Measurements from ENCODE around the gene SMIM33. TPM values are rescaled to one million over a fixed set of nuclear protein-coding genes. Genes with fewer than 3 reads are reported as not detected.

The SMIM33 gene
- total and polyA plus RNA-seq, 9 donors: 0.05 to 0.16 TPM; not detected in 7

DNA sequence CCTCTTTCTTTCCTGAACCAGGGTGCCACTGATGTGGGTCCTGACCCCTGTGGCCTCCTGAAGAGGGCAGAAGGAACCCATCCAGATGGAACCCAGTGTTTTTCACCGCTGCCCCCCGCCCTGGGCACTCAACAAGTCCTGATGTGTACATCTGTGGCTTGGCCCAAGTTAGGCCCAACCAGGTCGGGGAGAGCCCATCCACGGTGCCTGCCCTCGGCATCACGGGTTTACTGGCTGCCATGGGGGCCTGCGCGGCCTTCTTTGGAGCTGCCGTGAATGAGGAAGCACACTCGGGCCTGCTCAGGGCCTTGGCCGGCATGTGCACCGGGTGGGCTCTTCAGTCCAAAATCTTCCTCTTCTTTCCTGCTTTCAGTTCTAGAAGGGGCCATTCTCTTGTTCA, 14.0 kb upstream of the SMIM33 start:
- no peak overlapping the region for H3K4me3 ChIP-seq (ENCODE audit: low read length)
- H3K27ac ChIP-seq (ENCODE audit: low read length): no peak overlapping the region
- no peaks in the 10 kb centered on the region for H3K27me3 ChIP-seq (ENCODE audit: control insufficient read depth, insufficient read depth, low read length)
- no peak for DNase-seq
- H3K36me3 ChIP-seq (ENCODE audit: control insufficient read depth, insufficient read depth, low read length): no peaks in the 10 kb centered on the region
- 84% methylated on average over 12 of the region's 12 CpGs for WGBS (ENCODE audit: insufficient coverage)
- H3K4me1 ChIP-seq (ENCODE audit: control insufficient read depth, insufficient read depth, low read length): peaks cover 3% of the 10 kb centered on the region
- H3K9me3 ChIP-seq (replicated peaks; ENCODE audit: control insufficient read depth, low read depth, low read length): no peaks in the 10 kb centered on the region

DNA sequence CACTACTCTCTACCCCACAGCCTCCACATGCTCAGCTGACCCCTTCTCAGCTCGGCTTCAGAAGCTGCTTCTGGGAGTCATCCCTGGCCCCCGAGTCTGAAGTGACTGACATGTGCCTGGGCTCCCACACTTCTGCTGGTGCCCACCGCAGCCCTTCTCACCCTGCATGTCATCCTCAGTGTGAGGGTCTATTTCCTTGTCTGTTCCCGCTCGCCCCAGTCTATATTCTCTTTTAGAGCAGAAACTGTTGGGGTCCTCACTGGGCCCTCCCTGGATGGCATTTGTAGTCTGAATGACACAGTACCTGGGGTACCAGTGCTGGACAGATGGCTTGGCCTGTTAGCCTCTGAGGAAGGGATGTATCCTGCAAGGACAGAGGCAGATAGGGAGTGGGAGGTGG, 13.6 kb upstream of the SMIM33 start:
- Histone ChIP-seq H3K9me3 (replicated peaks; ENCODE audit: control insufficient read depth, low read depth, low read length) (no peaks in the 10 kb centered on the region), H3K27me3 (ENCODE audit: control insufficient read depth, insufficient read depth, low read length) (no peaks in the 10 kb centered on the region), H3K4me3 (ENCODE audit: low read length) (no peak overlapping the region), H3K4me1 (ENCODE audit: control insufficient read depth, insufficient read depth, low read length) (peaks cover 3% of the 10 kb centered on the region), H3K36me3 (ENCODE audit: control insufficient read depth, insufficient read depth, low read length) (no peaks in the 10 kb centered on the region), H3K27ac (ENCODE audit: low read length) (no peak overlapping the region)
- DNase-seq: no peak
- WGBS (ENCODE audit: insufficient coverage): 96% methylated on average over 5 of the region's 5 CpGs

DNA sequence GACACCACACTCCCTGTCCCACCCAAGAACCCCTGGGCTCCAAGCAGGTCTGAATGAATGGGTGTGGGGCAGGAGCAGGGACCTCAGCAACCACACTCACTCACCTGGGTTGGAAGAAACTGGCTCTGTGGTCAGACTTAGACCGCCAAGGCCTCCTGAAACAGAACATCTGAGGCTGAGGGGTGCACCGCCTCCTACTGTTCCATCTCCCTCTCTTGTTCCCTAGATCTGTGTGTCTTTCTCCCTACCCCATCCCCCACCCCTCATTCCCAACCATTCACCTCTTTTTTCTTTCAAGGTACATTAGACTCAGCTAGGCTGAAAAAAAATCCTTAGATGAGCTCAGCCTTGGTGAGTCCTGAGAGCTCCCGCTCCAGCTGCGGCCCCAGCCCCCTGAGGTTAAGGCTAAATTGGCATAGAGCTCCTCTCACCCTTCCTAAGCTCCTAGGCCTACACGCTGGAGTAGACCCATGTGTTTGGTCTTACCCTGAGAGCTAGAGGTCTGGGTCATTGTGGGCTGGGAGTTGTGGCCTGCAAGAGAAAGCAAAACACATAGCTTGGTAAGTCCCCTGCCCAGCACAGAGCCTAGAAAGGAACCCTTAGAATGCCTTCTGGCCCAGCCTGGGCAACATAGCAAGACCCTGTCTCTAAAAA, 13.0 kb upstream of the SMIM33 start:
- Histone ChIP-seq H3K9me3 (replicated peaks; ENCODE audit: control insufficient read depth, low read depth, low read length) (no peaks in the 10 kb centered on the region), H3K27me3 (ENCODE audit: control insufficient read depth, insufficient read depth, low read length) (no peaks in the 10 kb centered on the region)

DNA sequence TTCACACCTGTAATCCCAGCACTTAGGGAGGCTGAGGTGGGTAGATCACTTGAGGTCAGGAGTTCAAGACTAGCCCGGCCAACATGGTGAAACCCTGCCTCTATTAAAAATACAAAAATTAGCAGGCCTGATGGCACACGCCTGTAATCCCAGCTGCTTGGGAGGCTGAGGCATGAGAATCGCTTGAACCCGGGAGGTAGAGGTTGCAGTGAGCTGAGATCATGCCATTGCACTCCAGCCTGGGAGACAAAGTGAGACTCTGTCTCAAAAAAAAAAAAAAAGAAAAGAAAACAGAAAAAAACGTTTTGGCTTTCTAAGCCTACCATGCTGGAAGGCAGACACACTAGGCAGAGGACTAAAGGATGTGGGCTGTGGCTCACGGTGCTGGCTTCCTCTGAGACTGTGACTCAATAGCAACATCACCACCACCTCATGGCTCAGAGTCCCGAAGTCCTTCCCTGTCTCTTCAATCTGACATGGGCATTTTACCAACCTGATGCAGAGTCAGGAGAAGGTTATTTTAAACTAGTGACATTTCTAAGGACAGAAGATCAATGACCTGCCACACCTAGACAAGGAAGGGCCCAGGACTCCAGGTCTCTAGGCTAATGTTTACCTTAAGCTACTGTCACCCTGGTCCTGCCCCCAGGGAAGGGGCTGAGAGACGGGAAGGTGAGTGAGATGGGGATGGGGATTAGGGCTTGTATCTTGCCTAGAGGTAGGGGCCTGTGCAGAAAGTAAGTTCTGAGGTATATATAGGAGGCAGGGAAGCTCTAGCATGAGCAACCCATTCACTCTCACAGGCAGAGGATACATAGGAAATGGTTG, 12.0 kb upstream of the SMIM33 start:
- Histone ChIP-seq H3K4me1 (ENCODE audit: control insufficient read depth, insufficient read depth, low read length) (peaks cover 5% of the 10 kb centered on the region), H3K36me3 (ENCODE audit: control insufficient read depth, insufficient read depth, low read length) (no peaks in the 10 kb centered on the region), H3K27ac (ENCODE audit: low read length) (peak overlapping the region; percentile 53), H3K9me3 (replicated peaks; ENCODE audit: control insufficient read depth, low read depth, low read length) (no peaks in the 10 kb centered on the region), H3K4me3 (ENCODE audit: low read length) (no peak overlapping the region), H3K27me3 (ENCODE audit: control insufficient read depth, insufficient read depth, low read length) (no peaks in the 10 kb centered on the region)
- WGBS (ENCODE audit: insufficient coverage): 83% methylated on average over 3 of the region's 8 CpGs
- DNase-seq: no peak

More for the DNA sequence above, 13.0 kb upstream of the SMIM33 start:
- Histone ChIP-seq H3K4me3 (ENCODE audit: low read length) (no peak overlapping the region), H3K36me3 (ENCODE audit: control insufficient read depth, insufficient read depth, low read length) (no peaks in the 10 kb centered on the region), H3K27ac (ENCODE audit: low read length) (no peak overlapping the region), H3K4me1 (ENCODE audit: control insufficient read depth, insufficient read depth, low read length) (peaks cover 3% of the 10 kb centered on the region)
- DNase-seq: no peak
- 88% methylated on average over 2 of the region's 5 CpGs for WGBS (ENCODE audit: insufficient coverage)

DNA sequence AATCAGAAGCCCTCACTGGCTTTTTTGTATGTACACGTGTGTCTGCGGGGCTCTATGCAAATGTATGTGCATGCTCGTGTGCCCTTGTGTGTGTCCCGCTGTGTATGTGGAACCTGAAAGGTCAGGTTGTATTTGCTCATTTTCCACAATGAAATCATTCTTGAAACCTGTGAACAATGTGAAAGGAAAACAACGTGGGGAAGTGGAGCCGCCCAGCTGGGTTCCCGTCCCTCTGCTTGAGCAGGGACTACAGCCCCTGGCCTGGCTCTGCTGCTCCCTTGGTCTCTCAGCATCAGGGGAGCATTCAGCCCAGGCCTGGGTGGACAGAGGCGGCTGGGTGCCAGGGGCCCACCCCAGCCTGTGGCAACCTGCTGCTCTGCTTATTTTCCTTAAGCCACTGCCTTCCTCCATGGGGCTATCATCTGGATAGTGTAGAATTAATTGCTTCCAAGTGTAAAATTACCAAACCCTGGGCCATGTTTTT, 11.3 kb upstream of the SMIM33 start:
- Histone ChIP-seq H3K27ac (ENCODE audit: low read length) (peak overlapping the region; percentile 52), H3K27me3 (ENCODE audit: control insufficient read depth, insufficient read depth, low read length) (no peaks in the 10 kb centered on the region)
- 68% methylated on average over 7 of the region's 8 CpGs for WGBS (ENCODE audit: insufficient coverage)

DNA sequence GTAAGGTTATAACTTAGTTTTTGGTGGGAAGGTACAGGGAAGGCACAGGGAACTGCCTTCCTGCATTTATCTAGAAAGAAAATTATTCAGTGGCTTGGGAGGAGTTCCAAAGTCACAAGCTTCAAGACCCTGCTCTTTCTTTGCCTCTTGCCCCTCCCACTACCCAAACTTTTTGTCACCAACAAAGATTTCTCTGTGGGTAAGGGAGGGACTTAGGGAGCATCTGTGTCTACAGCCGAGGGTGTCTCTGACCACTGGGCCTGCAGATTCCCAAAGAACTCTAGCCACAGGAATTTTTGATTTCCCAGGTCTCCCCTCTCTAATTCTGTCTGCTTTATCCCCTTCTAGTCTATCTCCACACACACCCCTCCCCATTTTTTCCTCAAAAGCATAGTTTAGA, 10.3 kb upstream of the SMIM33 start:
- no peak for DNase-seq
- Histone ChIP-seq H3K36me3 (ENCODE audit: control insufficient read depth, insufficient read depth, low read length) (no peaks in the 10 kb centered on the region), H3K4me1 (ENCODE audit: control insufficient read depth, insufficient read depth, low read length) (peaks cover 5% of the 10 kb centered on the region), H3K9me3 (replicated peaks; ENCODE audit: control insufficient read depth, low read depth, low read length) (no peaks in the 10 kb centered on the region), H3K27ac (ENCODE audit: low read length) (peak overlapping the region; percentile 84), H3K27me3 (ENCODE audit: control insufficient read depth, insufficient read depth, low read length) (no peaks in the 10 kb centered on the region), H3K4me3 (ENCODE audit: low read length) (no peak overlapping the region)
- no CpG with 5 or more reads among the region's 1 CpG for WGBS (ENCODE audit: insufficient coverage)

More for the DNA sequence above, 11.3 kb upstream of the SMIM33 start:
- Histone ChIP-seq H3K9me3 (replicated peaks; ENCODE audit: control insufficient read depth, low read depth, low read length) (no peaks in the 10 kb centered on the region), H3K4me1 (ENCODE audit: control insufficient read depth, insufficient read depth, low read length) (peaks cover 5% of the 10 kb centered on the region), H3K4me3 (ENCODE audit: low read length) (no peak overlapping the region), H3K36me3 (ENCODE audit: control insufficient read depth, insufficient read depth, low read length) (no peaks in the 10 kb centered on the region)
- peak; percentile 24 for DNase-seq

DNA sequence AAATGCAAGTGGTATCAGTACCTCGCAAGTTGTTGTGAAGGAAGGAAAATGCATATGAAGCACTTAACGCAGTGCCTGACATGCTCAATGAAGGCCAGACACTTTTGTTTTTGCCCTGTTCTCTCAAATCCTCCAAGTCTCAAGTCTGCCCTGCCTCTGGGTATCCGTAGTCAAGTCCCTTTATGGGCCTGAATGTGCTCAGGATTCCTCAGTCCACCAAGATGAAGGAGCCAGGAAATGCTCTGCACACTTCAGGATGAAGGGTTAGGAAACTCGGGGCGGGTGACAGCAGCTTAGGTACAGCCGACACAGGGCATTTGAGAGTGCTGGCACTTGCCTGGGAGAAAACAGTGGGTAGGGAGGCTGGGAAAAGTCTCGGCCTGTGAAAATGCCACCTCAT, 9.6 kb upstream of the SMIM33 start:
- DNase-seq: no peak
- Histone ChIP-seq H3K4me1 (ENCODE audit: control insufficient read depth, insufficient read depth, low read length) (peaks cover 5% of the 10 kb centered on the region), H3K27ac (ENCODE audit: low read length) (peak overlapping the region; percentile 84), H3K9me3 (replicated peaks; ENCODE audit: control insufficient read depth, low read depth, low read length) (no peaks in the 10 kb centered on the region), H3K36me3 (ENCODE audit: control insufficient read depth, insufficient read depth, low read length) (no peaks in the 10 kb centered on the region), H3K27me3 (ENCODE audit: control insufficient read depth, insufficient read depth, low read length) (no peaks in the 10 kb centered on the region), H3K4me3 (ENCODE audit: low read length) (peak overlapping the region; percentile 34)
- 70% methylated on average over 5 of the region's 7 CpGs for WGBS (ENCODE audit: insufficient coverage)

DNA sequence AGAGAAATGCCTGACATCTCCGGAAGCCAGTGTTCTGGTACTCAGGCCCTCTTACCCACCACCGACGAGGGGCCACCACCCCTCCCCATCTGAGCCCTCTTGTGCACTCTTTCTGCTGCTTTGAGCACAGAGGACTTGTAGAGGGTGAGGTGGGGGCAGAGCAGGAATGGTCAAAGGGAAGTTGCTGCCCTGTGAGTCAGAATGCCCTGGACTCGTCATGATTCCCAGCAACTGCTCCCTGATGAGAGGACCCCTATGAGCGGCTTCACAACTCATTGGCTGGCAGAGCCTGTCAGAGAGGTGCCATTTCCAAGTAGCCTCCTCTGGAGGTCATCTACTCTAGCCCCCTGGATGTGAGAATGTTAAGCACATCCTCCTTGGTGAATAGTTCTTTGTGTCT, 9.1 kb upstream of the SMIM33 start:
- WGBS (ENCODE audit: insufficient coverage): 78% methylated on average over 2 of the region's 5 CpGs
- no peaks in the 10 kb centered on the region for H3K36me3 ChIP-seq (ENCODE audit: control insufficient read depth, insufficient read depth, low read length)
- no peaks in the 10 kb centered on the region for H3K27me3 ChIP-seq (ENCODE audit: control insufficient read depth, insufficient read depth, low read length)
- H3K4me1 ChIP-seq (ENCODE audit: control insufficient read depth, insufficient read depth, low read length): peaks cover 5% of the 10 kb centered on the region
- H3K4me3 ChIP-seq (ENCODE audit: low read length): peak overlapping the region; percentile 34
- H3K9me3 ChIP-seq (replicated peaks; ENCODE audit: control insufficient read depth, low read depth, low read length): no peaks in the 10 kb centered on the region
- DNase-seq: no peak
- H3K27ac ChIP-seq (ENCODE audit: low read length): peak overlapping the region; percentile 84

DNA sequence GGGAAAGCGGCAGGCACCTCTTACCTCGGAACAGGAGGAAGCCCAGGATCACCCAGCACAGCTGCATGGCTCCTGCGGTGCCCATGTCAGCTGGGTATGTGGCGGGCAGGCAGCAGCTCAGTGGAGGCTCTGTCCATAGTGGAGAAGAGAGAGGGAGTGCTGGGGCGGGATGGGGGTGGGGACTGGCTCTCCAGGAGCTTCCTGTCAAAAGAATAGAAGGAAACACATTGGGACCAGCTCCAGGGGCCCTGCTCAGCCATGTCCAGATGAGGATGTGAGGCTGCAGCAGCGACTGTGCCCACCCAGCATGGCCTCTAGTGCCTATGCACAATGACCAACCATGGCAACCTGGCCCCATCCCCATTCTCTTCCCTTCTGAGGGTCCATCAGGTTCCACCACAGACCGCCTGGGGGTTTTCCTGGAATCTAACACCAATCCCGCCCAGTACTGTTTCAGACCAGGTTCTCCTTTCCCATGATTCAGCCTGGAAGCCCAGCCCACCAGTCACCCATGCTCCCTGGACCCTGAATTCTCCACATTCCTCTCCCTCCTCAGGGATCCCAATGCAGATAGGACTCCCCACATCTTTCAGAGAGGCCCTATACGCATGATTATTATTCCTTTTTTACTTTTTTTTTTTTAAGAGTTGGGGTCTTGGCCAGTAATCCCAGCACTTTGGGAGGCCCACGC, 8.1 kb upstream of the SMIM33 start, which contains the start of gene ECSCR:
TSS of gene ECSCR (minus strand) at position 158 of the 691 bp plus-strand sequence. CDS start at position 85, 73 bp downstream.
- Histone ChIP-seq H3K27ac (ENCODE audit: low read length) (peak within 1 kb of the TSS; percentile 84), H3K9me3 (replicated peaks; ENCODE audit: control insufficient read depth, low read depth, low read length) (no peaks in the 10 kb centered on the region), H3K4me1 (ENCODE audit: control insufficient read depth, insufficient read depth, low read length) (peaks cover 5% of the 10 kb centered on the region), H3K36me3 (ENCODE audit: control insufficient read depth, insufficient read depth, low read length) (no peaks in the 10 kb centered on the region), H3K4me3 (ENCODE audit: low read length) (peak within 1 kb of the TSS; percentile 34), H3K27me3 (ENCODE audit: control insufficient read depth, insufficient read depth, low read length) (no peaks in the 10 kb centered on the region)
- 65% methylated on average over 8 of the region's 10 CpGs for WGBS (ENCODE audit: insufficient coverage)
- peak; percentile 45 for DNase-seq

DNA sequence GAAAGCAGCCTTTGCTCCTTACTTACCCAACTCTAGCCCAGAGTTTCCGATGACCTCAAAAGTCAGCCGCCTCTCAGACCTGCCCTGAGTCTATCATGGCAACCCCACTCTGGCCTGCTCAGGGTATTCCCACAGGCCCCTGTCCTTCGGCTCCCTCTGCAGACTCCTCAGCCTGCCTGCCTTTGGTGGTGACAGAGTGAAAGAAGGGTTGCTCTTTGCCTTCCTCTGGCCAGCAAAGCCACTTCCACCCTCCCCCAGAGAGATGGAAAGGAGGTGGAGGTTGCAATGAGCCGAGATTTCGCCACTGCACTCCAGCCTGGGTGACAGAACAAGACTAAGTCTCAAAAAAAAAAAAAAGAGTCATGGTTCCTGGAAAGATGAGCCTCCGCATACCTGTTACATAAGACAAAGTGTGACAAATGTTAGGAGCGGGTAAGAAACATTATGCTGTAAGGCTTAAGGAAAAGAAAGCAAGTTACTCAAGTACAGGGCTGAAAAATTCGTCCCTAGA, 2.3 kb upstream of the SMIM33 start:
- 45% methylated on average over 5 of the region's 8 CpGs for WGBS (ENCODE audit: insufficient coverage)

More for the DNA sequence above, 2.3 kb upstream of the SMIM33 start:
- Histone ChIP-seq H3K27ac (ENCODE audit: low read length) (no peak overlapping the region), H3K27me3 (ENCODE audit: control insufficient read depth, insufficient read depth, low read length) (no peaks in the 10 kb centered on the region), H3K4me1 (ENCODE audit: control insufficient read depth, insufficient read depth, low read length) (peaks cover 13% of the 10 kb centered on the region), H3K9me3 (replicated peaks; ENCODE audit: control insufficient read depth, low read depth, low read length) (no peaks in the 10 kb centered on the region), H3K4me3 (ENCODE audit: low read length) (no peak overlapping the region), H3K36me3 (ENCODE audit: control insufficient read depth, insufficient read depth, low read length) (no peaks in the 10 kb centered on the region)
- DNase-seq: no peak
